Measurements from ENCODE around the gene NCOA6. TPM values are rescaled to one million over a fixed set of nuclear protein-coding genes. Genes with fewer than 3 reads are reported as not detected.

Gene NCOA6
- total RNA-seq, 2 experiments from 2014 or later: 8.8 to 24.4 TPM

DNA sequence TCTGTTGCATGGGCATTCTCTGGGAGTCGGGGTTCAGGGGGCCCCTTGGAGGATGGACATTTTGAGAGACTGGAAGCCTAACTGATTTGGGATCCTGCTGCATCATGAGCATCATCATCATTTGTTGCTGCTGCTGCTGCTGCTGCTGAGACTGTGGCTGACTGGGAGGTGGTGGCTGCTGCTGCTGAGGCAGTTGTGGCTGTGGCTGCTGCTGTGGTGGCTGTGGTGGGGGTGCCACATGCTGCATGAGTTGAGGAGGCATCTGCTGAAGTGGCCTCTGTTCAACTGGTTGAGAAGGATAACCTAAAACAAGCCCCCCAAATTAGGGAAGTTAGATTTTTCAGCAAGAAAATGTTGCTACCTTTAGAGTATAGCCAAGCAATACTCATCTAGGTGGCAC is 82.4 kb downstream of the NCOA6 start:
- Histone ChIP-seq H3K4me1 (ENCODE audit: insufficient read depth, low read length, poor library complexity, severe bottlenecking) (no peaks in the 10 kb centered on the region), H3K4me2 (ENCODE audit: low read length) (no peak overlapping the region), H3K9me3 (ENCODE audit: low read length) (no peaks in the 10 kb centered on the region), H3K36me3 (ENCODE audit: insufficient read depth, low read length) (peaks cover 63% of the 10 kb centered on the region), H3K27ac (ENCODE audit: low read depth, low read length, poor library complexity, severe bottlenecking) (no peak overlapping the region), H3K4me3 (ENCODE audit: low read depth, low read length, poor library complexity, severe bottlenecking) (no peak overlapping the region), H4K20me1 (ENCODE audit: insufficient read depth, low read length) (no peaks in the 10 kb centered on the region), H3K9me2 (ENCODE audit: insufficient read depth, low read length) (no peaks in the 10 kb centered on the region), H2AFZ (ENCODE audit: low read length) (no peak overlapping the region), H3K79me2 (ENCODE audit: insufficient read depth, low read depth, low read length) (no peaks in the 10 kb centered on the region)
- intact Hi-C loops (cut with micrococcal nuclease; ENCODE audit: unreplicated experiment): no loop called here
- DNase-seq (ENCODE audit: low spot score): no peak
- ChIA-PET CTCF (ENCODE audit: unreplicated experiment) (no interaction called here), POLR2A (no interaction called here)
- TF ChIP-seq EZH2phosphoT487 (IDR thresholded peaks at IDR 0.05; ENCODE audit: borderline replicate concordance, low read depth, low read length): no peak
- TF ChIP-seq, protein P1, sequence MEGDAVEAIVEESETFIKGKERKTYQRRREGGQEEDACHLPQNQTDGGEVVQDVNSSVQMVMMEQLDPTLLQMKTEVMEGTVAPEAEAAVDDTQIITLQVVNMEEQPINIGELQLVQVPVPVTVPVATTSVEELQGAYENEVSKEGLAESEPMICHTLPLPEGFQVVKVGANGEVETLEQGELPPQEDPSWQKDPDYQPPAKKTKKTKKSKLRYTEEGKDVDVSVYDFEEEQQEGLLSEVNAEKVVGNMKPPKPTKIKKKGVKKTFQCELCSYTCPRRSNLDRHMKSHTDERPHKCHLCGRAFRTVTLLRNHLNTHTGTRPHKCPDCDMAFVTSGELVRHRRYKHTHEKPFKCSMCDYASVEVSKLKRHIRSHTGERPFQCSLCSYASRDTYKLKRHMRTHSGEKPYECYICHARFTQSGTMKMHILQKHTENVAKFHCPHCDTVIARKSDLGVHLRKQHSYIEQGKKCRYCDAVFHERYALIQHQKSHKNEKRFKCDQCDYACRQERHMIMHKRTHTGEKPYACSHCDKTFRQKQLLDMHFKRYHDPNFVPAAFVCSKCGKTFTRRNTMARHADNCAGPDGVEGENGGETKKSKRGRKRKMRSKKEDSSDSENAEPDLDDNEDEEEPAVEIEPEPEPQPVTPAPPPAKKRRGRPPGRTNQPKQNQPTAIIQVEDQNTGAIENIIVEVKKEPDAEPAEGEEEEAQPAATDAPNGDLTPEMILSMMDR (conservative IDR thresholded peaks at IDR 0.05; ENCODE audit: low read length): no peak
- BruUV-seq (replicated peaks): no TSS peak

DNA sequence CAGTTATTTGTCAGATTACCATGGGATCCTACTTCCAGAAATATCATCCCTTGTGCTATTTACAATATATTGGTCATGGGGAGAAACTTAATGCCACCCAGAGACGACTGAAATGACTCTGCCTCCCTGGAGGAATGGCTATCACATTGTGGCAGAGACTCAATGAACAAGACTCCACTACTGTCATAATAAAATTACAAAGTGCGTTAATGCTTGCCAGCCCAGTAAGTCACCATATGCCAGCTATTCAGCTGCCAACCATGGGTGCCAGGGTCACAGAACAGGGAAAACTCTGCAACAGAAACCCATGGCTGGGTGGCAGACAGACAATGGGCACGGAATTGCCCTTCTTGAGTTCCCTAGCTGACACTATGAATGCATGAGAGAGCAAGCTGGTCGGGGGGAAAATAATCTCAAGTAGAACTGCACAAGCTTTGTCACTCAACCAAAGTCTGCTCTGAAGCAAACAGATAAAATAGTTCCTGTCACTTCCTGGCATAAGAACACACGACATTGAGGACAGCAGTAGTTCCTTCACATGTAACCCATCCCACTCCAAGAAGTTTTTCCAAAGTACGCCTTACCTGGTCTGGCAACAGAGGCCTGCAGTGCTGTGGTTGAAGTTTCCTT is 89.2 kb downstream of the NCOA6 start:
- intact Hi-C loops (cut with micrococcal nuclease; ENCODE audit: unreplicated experiment): no loop called here
- H3K79me2 ChIP-seq (ENCODE audit: insufficient read depth, low read depth, low read length): no peaks in the 10 kb centered on the region
- H3K36me3 ChIP-seq (ENCODE audit: insufficient read depth, low read length): peaks cover 12% of the 10 kb centered on the region; the same call in 1 of the 2 replicates
- POLR2A ChIA-PET: no interaction called here
- TF ChIP-seq EZH2phosphoT487 (IDR thresholded peaks at IDR 0.05; ENCODE audit: borderline replicate concordance, low read depth, low read length): no peak
- TF ChIP-seq, protein P1 (conservative IDR thresholded peaks at IDR 0.05; ENCODE audit: low read length): no peak
- CTCF ChIA-PET (ENCODE audit: unreplicated experiment): no interaction called here
- no peaks in the 10 kb centered on the region for H3K9me3 ChIP-seq (ENCODE audit: low read length)
- no peaks in the 10 kb centered on the region for H4K20me1 ChIP-seq (ENCODE audit: insufficient read depth, low read length)
- no peak overlapping the region for H2AFZ ChIP-seq (ENCODE audit: low read length)
- H3K4me3 ChIP-seq (ENCODE audit: low read depth, low read length, poor library complexity, severe bottlenecking): no peak overlapping the region
- no peaks in the 10 kb centered on the region for H3K4me1 ChIP-seq (ENCODE audit: insufficient read depth, low read length, poor library complexity, severe bottlenecking)
- H3K9me2 ChIP-seq (ENCODE audit: insufficient read depth, low read length): no peaks in the 10 kb centered on the region
- no peak for DNase-seq (ENCODE audit: low spot score)
- no peak overlapping the region for H3K4me2 ChIP-seq (ENCODE audit: low read length)
- H3K27ac ChIP-seq (ENCODE audit: low read depth, low read length, poor library complexity, severe bottlenecking): no peak overlapping the region
- no TSS peak for BruUV-seq (replicated peaks)

DNA sequence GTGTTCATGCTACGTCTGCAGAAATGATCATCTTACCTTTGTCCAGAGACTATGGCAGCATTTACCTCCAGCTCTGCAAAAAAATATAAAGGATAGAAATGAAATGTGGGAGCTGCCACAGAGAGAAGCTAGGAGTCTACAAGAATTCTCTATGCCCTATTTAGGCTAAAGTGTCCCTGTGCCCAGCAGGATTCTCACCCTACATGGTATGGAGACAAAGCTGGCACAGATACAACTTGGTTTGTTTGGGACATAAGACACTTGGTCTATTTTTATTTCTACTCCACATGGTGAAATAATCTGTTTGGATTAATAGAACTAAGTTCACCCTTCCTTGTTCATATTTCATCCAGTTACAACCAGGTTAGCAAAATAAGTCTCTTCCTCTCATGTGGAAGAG is 92.9 kb downstream of the NCOA6 start:
- no peak overlapping the region for H2AFZ ChIP-seq (ENCODE audit: low read length)
- no peak for TF ChIP-seq EZH2phosphoT487 (IDR thresholded peaks at IDR 0.05; ENCODE audit: borderline replicate concordance, low read depth, low read length)
- TF ChIP-seq, protein P1 (conservative IDR thresholded peaks at IDR 0.05; ENCODE audit: low read length): no peak
- no peak overlapping the region for H3K4me3 ChIP-seq (ENCODE audit: low read depth, low read length, poor library complexity, severe bottlenecking)
- POLR2A ChIA-PET: interaction anchor here (0.6 to 1.4 kb wide), 4 partner anchors 11 to 540 kb away, joined by 3 to 6 read pairs (median 4); no protein-coding TSS in a partner anchor
- no TSS peak for BruUV-seq (replicated peaks)
- H3K79me2 ChIP-seq (ENCODE audit: insufficient read depth, low read depth, low read length): no peaks in the 10 kb centered on the region
- no peaks in the 10 kb centered on the region for H3K9me3 ChIP-seq (ENCODE audit: low read length)
- H4K20me1 ChIP-seq (ENCODE audit: insufficient read depth, low read length): no peaks in the 10 kb centered on the region
- peaks cover 5% of the 10 kb centered on the region; the same call in 1 of the 2 replicates for H3K36me3 ChIP-seq (ENCODE audit: insufficient read depth, low read length)
- H3K27ac ChIP-seq (ENCODE audit: low read depth, low read length, poor library complexity, severe bottlenecking): no peak overlapping the region
- H3K4me2 ChIP-seq (ENCODE audit: low read length): no peak overlapping the region
- H3K9me2 ChIP-seq (ENCODE audit: insufficient read depth, low read length): no peaks in the 10 kb centered on the region
- no peak for DNase-seq (ENCODE audit: low spot score)
- intact Hi-C loops (cut with micrococcal nuclease; ENCODE audit: unreplicated experiment): no loop called here
- CTCF ChIA-PET (ENCODE audit: unreplicated experiment): no interaction called here
- H3K4me1 ChIP-seq (ENCODE audit: insufficient read depth, low read length, poor library complexity, severe bottlenecking): no peaks in the 10 kb centered on the region

Measured in OCI-LY7 (cell line).